ENCODE measurements around the gene KLK13. TPM values are rescaled to one million over a fixed set of nuclear protein-coding genes. Genes with fewer than 3 reads are reported as not detected.

Gene KLK13
- polyA plus RNA-seq, 2 of the 4 experiments (the other 2 are of a cell fraction), result not detected

DNA sequence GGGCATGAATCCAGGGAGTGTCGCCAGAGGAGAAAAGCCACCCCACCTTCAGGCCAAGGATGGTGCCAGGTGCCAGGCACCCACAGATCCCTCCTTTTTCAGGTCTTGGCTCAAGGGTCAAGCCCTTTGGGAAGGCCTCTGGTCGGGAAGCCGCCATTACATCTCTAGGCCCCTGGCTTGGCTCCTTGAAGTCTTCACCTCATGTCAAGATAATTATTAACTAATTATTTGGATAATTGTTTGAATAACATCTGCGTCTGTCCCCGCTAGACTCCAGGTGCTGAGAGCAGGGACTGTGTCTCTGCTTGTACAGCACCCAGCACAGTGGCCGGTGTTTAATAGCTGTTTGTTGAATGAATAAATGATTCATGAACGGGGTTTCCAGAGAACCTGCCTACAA lies 1.2 kb downstream of the KLK13 start (continued):
- TF ChIP-seq CEBPB (IDR thresholded peaks at IDR 0.05), result no peak

DNA sequence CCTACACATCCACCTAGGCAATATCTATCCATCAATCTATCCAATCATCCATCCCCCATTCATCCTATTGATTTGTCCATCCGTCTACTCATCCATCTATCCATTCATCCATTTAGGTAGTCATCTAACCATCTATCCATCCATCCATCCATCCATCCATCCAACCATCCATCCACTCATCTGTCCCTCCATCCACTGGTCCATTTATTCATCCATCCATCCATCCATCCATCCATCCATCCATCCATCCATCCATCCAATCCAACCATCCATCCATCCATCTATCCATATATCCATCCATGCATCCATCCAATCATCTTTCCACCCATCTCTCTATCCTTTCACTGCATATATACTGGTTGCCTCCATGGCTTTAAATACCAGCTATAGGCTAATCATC lies 3.9 kb downstream of the KLK13 start:
- H3K9me3 ChIP-seq, result peaks cover 3% of the 10 kb centered on the region; the same call in 1 of the 3 replicates
- 0% methylated on average over 1 of the region's 1 CpG for WGBS (ENCODE audit: missing lambda C conversion rate)
- FAIRE-seq (no peak), DNase-seq (ENCODE audit: low read depth in 1 of 2, low spot score in 1 of 2) (no peak), ATAC-seq (no peak)
- no peak overlapping the region for H3K27ac ChIP-seq
- no peak overlapping the region for H3K4me2 ChIP-seq
- peaks cover 4% of the 10 kb centered on the region; the same call in 1 of the 3 replicates for H3K4me1 ChIP-seq
- H3K4me3 ChIP-seq, result no peak overlapping the region
- TF ChIP-seq CHD4 (IDR thresholded peaks at IDR 0.05; ENCODE audit: borderline replicate concordance) (no peak), POLR2AphosphoS2 (conservative IDR thresholded peaks at IDR 0.05; ENCODE audit: low read length) (no peak), CHD2 (IDR thresholded peaks at IDR 0.05; ENCODE audit: low read length, partially characterized antibody) (no peak)
- TF ChIP-seq, protein P1, sequence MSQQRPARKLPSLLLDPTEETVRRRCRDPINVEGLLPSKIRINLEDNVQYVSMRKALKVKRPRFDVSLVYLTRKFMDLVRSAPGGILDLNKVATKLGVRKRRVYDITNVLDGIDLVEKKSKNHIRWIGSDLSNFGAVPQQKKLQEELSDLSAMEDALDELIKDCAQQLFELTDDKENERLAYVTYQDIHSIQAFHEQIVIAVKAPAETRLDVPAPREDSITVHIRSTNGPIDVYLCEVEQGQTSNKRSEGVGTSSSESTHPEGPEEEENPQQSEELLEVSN (IDR thresholded peaks at IDR 0.05; ENCODE audit: borderline replicate concordance, low read depth), result no peak
- ChIA-PET CTCF (interaction anchor here (1.7 kb wide), 1 partner anchor 44 kb away, joined by 7 read pairs; no protein-coding TSS in a partner anchor), POLR2A (no interaction called here)

DNA sequence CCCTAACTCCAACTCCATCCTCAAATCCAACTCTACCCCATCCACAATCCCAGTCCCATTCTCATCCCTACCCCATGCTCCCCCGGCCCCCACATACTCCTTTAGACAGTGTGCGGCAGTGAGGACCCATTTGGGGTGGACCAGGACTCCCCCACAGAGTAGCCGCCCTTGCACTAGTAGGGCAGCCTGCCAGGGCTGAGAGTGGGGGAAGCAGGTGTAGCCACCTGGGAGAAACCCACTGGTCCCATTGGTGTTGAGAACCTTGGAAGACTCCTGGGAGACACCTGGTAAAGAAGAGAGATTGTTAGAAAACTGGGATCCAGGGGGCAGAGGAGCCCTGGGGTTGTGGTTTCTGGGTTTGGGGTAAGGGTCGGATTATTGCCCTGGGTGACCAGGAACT lies 4.6 kb downstream of the KLK13 start:
- Histone ChIP-seq H3K4me3 (no peak overlapping the region), H3K4me2 (no peak overlapping the region), H3K4me1 (peaks cover 4% of the 10 kb centered on the region; the same call in 1 of the 3 replicates), H3K9me3 (peaks cover 3% of the 10 kb centered on the region; the same call in 1 of the 3 replicates), H3K27ac (no peak overlapping the region)
- TF ChIP-seq MAX (IDR thresholded peaks at IDR 0.05) (no peak), RCOR1 (IDR thresholded peaks at IDR 0.05; ENCODE audit: low read depth, low read length) (no peak), MAFK (IDR thresholded peaks at IDR 0.05; ENCODE audit: partially characterized antibody) (no peak), CEBPB (IDR thresholded peaks at IDR 0.05) (no peak), CHD2 (IDR thresholded peaks at IDR 0.05; ENCODE audit: low read length, partially characterized antibody) (no peak), JUN (IDR thresholded peaks at IDR 0.05) (no peak)
- TF ChIP-seq, protein P1 (IDR thresholded peaks at IDR 0.05; ENCODE audit: borderline replicate concordance, low read depth), result no peak
- ChIA-PET POLR2A (no interaction called here), CTCF (no interaction called here)
- 45% methylated on average over 4 of the region's 4 CpGs for WGBS (ENCODE audit: missing lambda C conversion rate)
- DNase-seq (ENCODE audit: low read depth in 1 of 2, low spot score in 1 of 2), result no peak
- FAIRE-seq, result no peak
- no peak for ATAC-seq

GRCh38 chr19:51059715-51060114 lies 5.2 kb downstream of the KLK13 start:
- Histone ChIP-seq H3K4me3 (no peak overlapping the region), H3K9me3 (peaks cover 3% of the 10 kb centered on the region; the same call in 1 of the 3 replicates), H3K27ac (no peak overlapping the region), H3K4me1 (peaks cover 3% of the 10 kb centered on the region; the same call in 1 of the 3 replicates), H3K4me2 (no peak overlapping the region)
- FAIRE-seq, result no peak
- WGBS (ENCODE audit: missing lambda C conversion rate), result 2% methylated on average over 7 of the region's 7 CpGs
- POLR2A ChIA-PET, result no interaction called here
- CTCF ChIA-PET, result no interaction called here
- no peak for ATAC-seq
- TF ChIP-seq ZSCAN20 (CRISPR knock-in tag; IDR thresholded peaks at IDR 0.05), result no peak
- no peak for TF ChIP-seq RARB (CRISPR knock-in tag; IDR thresholded peaks at IDR 0.05)
- no peak for TF ChIP-seq ZFP36 (IDR thresholded peaks at IDR 0.05; ENCODE audit: borderline replicate concordance, partially characterized antibody)
- TF ChIP-seq FOXS1 (CRISPR knock-in tag; IDR thresholded peaks at IDR 0.05), result no peak
- TF ChIP-seq HOXB5 (CRISPR knock-in tag; IDR thresholded peaks at IDR 0.05), result no peak
- no peak for TF ChIP-seq ELK1 (IDR thresholded peaks at IDR 0.05; ENCODE audit: low read depth, low read length)
- TF ChIP-seq MYC (IDR thresholded peaks at IDR 0.05; ENCODE audit: borderline replicate concordance, low read length), result no peak
- no peak for TF ChIP-seq NPAS2 (CRISPR knock-in tag; IDR thresholded peaks at IDR 0.05; ENCODE audit: borderline replicate concordance)
- TF ChIP-seq USF2 (IDR thresholded peaks at IDR 0.05), result no peak
- TF ChIP-seq CHD4 (IDR thresholded peaks at IDR 0.05; ENCODE audit: borderline replicate concordance), result no peak
- TF ChIP-seq BHLHE40 (IDR thresholded peaks at IDR 0.05; ENCODE audit: low read depth, low read length), result no peak
- no peak for TF ChIP-seq PHF8 (IDR thresholded peaks at IDR 0.05; ENCODE audit: borderline replicate concordance, low read depth)
- no peak for TF ChIP-seq JUN (IDR thresholded peaks at IDR 0.05)
- TF ChIP-seq KDM1A (IDR thresholded peaks at IDR 0.05; ENCODE audit: low read depth), result no peak
- no peak for TF ChIP-seq HOXB13 (CRISPR knock-in tag; IDR thresholded peaks at IDR 0.05; ENCODE audit: low read depth)
- no peak for DNase-seq (ENCODE audit: low read depth in 1 of 2, low spot score in 1 of 2)

Data from A549 (cell line).